Right cardiac atrium (tissue), 5 donors: ENCODE results near the gene ATP6V0B. TPM values are rescaled to one million over a fixed set of nuclear protein-coding genes. Genes with fewer than 3 reads are reported as not detected.

ENCODE experiments used
- ATAC-seq, 2 donors: fragments of 200-7000 bp; cut with Tn5 transposase; one replicate each; pipeline versions ENCODE4 v1.8.0 to v1.9.1; 2020; ENCODE audit warnings: moderate library complexity in 2 of 2, mild to moderate bottlenecking in 1 of 2
- DNase-seq, 3 donors: peaks; one replicate each; pipeline ENCODE4 v3.0.0-alpha.2; 2020
- H3K27ac ChIP-seq: one replicate; pipeline ENCODE4 v1.5.1; 2013; ENCODE audit warnings: mild to moderate bottlenecking, low read length, control low read depth, moderate library complexity
- H3K27me3 ChIP-seq: one replicate; pipeline ENCODE4 v1.6.1; 2013; ENCODE audit not compliant: control insufficient read depth, insufficient read depth
- H3K4me1 ChIP-seq: one replicate; pipeline ENCODE4 v1.6.1; 2013; ENCODE audit warnings: low read length; ENCODE audit not compliant: control insufficient read depth, insufficient read depth
- H3K4me3 ChIP-seq: one replicate; pipeline ENCODE4 v1.5.1; 2013; ENCODE audit warnings: low read length, control low read depth
- H3K9me3 ChIP-seq: one replicate; pipeline ENCODE4 v1.6.1; 2013; ENCODE audit warnings: low read length; ENCODE audit not compliant: control insufficient read depth
- WGBS: extraction: QIAGEN DNeasy Blood & Tissue Kit; methylation state at CpG from one replicate; pipeline ENCODE4 v1.1.7; 2013; 5-methylcytosine and 5-hydroxymethylcytosine counted together
- intact Hi-C, 4 donors: fragments of 100-400 bp; cut with DNase I; formaldehyde crosslinking; loops; one replicate each; pipeline versions ENCODE4 v1.11.0 to v1.14.0; 2022 to 2023
- polyA plus RNA-seq: library from polyadenylated mRNA; stranded (reverse); fragments of 200-250 nt; gene quantifications from one replicate; pipeline ENCODE4 v1.2.3, GENCODE V29; 2013
- total RNA-seq, 4 donors: library from RNA; stranded (reverse); fragmentation: NEBNext Ultra II Directional; extraction: Animal tissue kit (Norgen Biotek cat#: 25700); gene quantifications; one replicate each; pipeline ENCODE4 v1.2.1, GENCODE V29; 2021
- donor health status: healthy with polysubstance abuse.
- donor health status: DM: no; HTN: yes; CAD: no.
- donor health status: DM: no; HTN: no; CAD: no.
- donor health status: DM: no; HTN: yes; CAD: no; lungs with severe emphysema.
- donor health status: DM: yes; HTN: yes; CAD: no.

ATP6V0B gene
- total and polyA plus RNA-seq, 5 donors, result 76.9 to 118 (median 110) TPM

- WGBS, result 83% methylated on average over 6 of the region's 6 CpGs
- H3K9me3 ChIP-seq, result no peaks in the 10 kb centered on the region
- ATAC-seq (no peak), DNase-seq (peak in 1 of 3 donors; percentile 6)
- H3K4me1 ChIP-seq, result no peaks in the 10 kb centered on the region
- H3K4me3 ChIP-seq, result no peak overlapping the region
- intact Hi-C loops, result no loop called here
- H3K27ac ChIP-seq, result no peak overlapping the region
- no peaks in the 10 kb centered on the region for H3K27me3 ChIP-seq
Measured at GRCh38 chr1:43987159-43987902, 12.6 kb downstream of the ATP6V0B start.

GRCh38 chr1:43990271-43991199 is 15.8 kb downstream of the ATP6V0B start:
- Histone ChIP-seq H3K27me3 (no peaks in the 10 kb centered on the region), H3K9me3 (no peaks in the 10 kb centered on the region), H3K4me3 (peak overlapping the region; percentile 45), H3K27ac (no peak overlapping the region), H3K4me1 (no peaks in the 10 kb centered on the region)
- ATAC-seq (peak in 1 of 2 donors; percentile 3), DNase-seq (peak in 2 of 3 donors; percentile 53 to 55)
- 74% methylated on average over 19 of the region's 19 CpGs for WGBS
- intact Hi-C loops, result no loop called here

- H3K27ac ChIP-seq, result peak overlapping the region; percentile 1
- peak overlapping the region; percentile 45 for H3K4me3 ChIP-seq
- peak; percentile 25 to 37 for ATAC-seq
- no peaks in the 10 kb centered on the region for H3K9me3 ChIP-seq
- no peaks in the 10 kb centered on the region for H3K27me3 ChIP-seq
- WGBS, result 0% methylated on average over 10 of the region's 10 CpGs
- intact Hi-C loops, result no loop called here
- H3K4me1 ChIP-seq, result no peaks in the 10 kb centered on the region
- no peak for DNase-seq
Measured at GRCh38 chr1:43991200-43991475, 16.4 kb downstream of the ATP6V0B start.

GRCh38 chr1:43991476-43992231 is 16.9 kb downstream of the ATP6V0B start, which contains the start of gene CCDC24:
CCDC24 (plus strand) TSS chr1:43991599; CDS start chr1:43991879, 280 bp downstream.
- Histone ChIP-seq H3K27me3 (no peaks in the 10 kb centered on the region), H3K4me3 (peak within 1 kb of the TSS; percentile 45), H3K9me3 (no peaks in the 10 kb centered on the region), H3K4me1 (no peaks in the 10 kb centered on the region), H3K27ac (peak within 1 kb of the TSS; percentile 1)
- DNase-seq, result peak; percentile 90 to 95 (median 93)
- WGBS, result 1% methylated on average over 66 of the region's 66 CpGs
- peak; percentile 88 to 91 for ATAC-seq
- intact Hi-C loops, result no loop called here

- WGBS, result 49% methylated on average over 11 of the region's 11 CpGs
- ATAC-seq (no peak), DNase-seq (peak in 2 of 3 donors; percentile 34 to 35)
- Histone ChIP-seq H3K4me3 (peak overlapping the region; percentile 45), H3K27ac (no peak overlapping the region), H3K27me3 (no peaks in the 10 kb centered on the region), H3K4me1 (no peaks in the 10 kb centered on the region), H3K9me3 (no peaks in the 10 kb centered on the region)
- intact Hi-C loops, result no loop called here
Measured at GRCh38 chr1:43992232-43992995, 17.7 kb downstream of the ATP6V0B start.

- H3K27me3 ChIP-seq, result no peaks in the 10 kb centered on the region
- no peaks in the 10 kb centered on the region for H3K9me3 ChIP-seq
- intact Hi-C loops, result no loop called here
- ATAC-seq (no peak), DNase-seq (peak in 1 of 3 donors; percentile 6)
- H3K4me3 ChIP-seq, result no peak overlapping the region
- H3K27ac ChIP-seq, result no peak overlapping the region
- 92% methylated on average over 9 of the region's 9 CpGs for WGBS
- H3K4me1 ChIP-seq, result no peaks in the 10 kb centered on the region
Measured at GRCh38 chr1:43993206-43993914, 18.6 kb downstream of the ATP6V0B start.

GRCh38 chr1:43994071-43994470 is 19.3 kb downstream of the ATP6V0B start:
- peak in 2 of 3 donors; percentile 22 to 24 for DNase-seq
- ATAC-seq, result no peak
- no peaks in the 10 kb centered on the region for H3K9me3 ChIP-seq
- no peaks in the 10 kb centered on the region for H3K4me1 ChIP-seq
- H3K27me3 ChIP-seq, result no peaks in the 10 kb centered on the region
- intact Hi-C loops, result no loop called here
- 93% methylated on average over 7 of the region's 7 CpGs for WGBS
- H3K4me3 ChIP-seq, result no peak overlapping the region
- H3K27ac ChIP-seq, result no peak overlapping the region

- peak in 1 of 3 donors; percentile 43 for DNase-seq
- intact Hi-C loops, result loop anchor here in 1 of 4 donors (5.0 kb wide), 1 partner anchor 37 kb away; the partner anchor contains the start of gene SLC6A9
- no peak for ATAC-seq
- H3K4me1 ChIP-seq, result no peaks in the 10 kb centered on the region
- WGBS, result 76% methylated on average over 15 of the region's 15 CpGs
- no peak overlapping the region for H3K4me3 ChIP-seq
- no peaks in the 10 kb centered on the region for H3K27me3 ChIP-seq
- H3K27ac ChIP-seq, result no peak overlapping the region
- H3K9me3 ChIP-seq, result no peaks in the 10 kb centered on the region
Measured at GRCh38 chr1:43994794-43995790, 20.3 kb downstream of the ATP6V0B start.
